ENCODE data around the gene CEP162.

The CEP162 gene

DNA sequence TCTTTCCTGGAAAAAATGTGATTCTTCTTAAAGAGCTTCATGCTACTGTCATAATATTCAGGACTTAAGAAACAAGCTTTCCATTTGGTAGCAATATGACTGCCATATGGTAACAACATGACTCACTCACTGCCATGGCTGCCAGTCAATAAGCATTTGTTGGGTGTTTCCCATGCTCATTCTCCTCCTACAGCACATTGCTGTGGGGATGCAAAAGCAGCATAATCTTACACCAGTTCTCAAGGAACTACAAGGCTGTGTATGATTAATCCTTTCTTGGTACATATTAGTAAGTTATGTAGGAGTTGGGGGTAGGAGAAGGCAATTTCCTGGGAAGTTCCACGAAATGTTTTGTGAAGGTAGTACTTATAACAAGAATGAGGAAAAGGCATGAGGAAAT lies 76.7 kb downstream of the CEP162 start:
- H3K27ac ChIP-seq (ENCODE audit: low read depth, low read length) = no peak overlapping the region

GRCh38 chr6:84141521-84141920 lies 85.9 kb downstream of the CEP162 start:
- Histone ChIP-seq H2AFZ (ENCODE audit: low read depth, low read length, severe bottlenecking) (no peak overlapping the region), H3K9me3 (ENCODE audit: insufficient read depth, low read length) (no peaks in the 10 kb centered on the region), H3K9ac (ENCODE audit: low read length) (no peak overlapping the region), H3K27ac (ENCODE audit: low read depth, low read length) (no peak overlapping the region), H3K9me2 (replicated peaks; ENCODE audit: insufficient read depth, low read length) (no peaks in the 10 kb centered on the region), H3K36me3 (ENCODE audit: low read length) (0 out of 2 replicates have a peak, but pooled peaks cover 4% of the 10 kb centered on the region), H3F3A (ENCODE audit: insufficient read depth) (no peaks in the 10 kb centered on the region), H3K4me2 (ENCODE audit: low read depth, low read length, poor library complexity, severe bottlenecking) (no peak overlapping the region), H3K79me2 (ENCODE audit: insufficient read depth, low read length) (no peaks in the 10 kb centered on the region), H3K4me3 (ENCODE audit: insufficient read depth, low read length, poor library complexity, severe bottlenecking) (no peak overlapping the region), H4K20me1 (ENCODE audit: low read depth, low read length) (no peaks in the 10 kb centered on the region), H3K27me3 (ENCODE audit: low read length) (no peaks in the 10 kb centered on the region)
- TF ChIP-seq EZH2phosphoT487 (conservative IDR thresholded peaks at IDR 0.05; ENCODE audit: low read length) = no peak
- TF ChIP-seq, protein P1, sequence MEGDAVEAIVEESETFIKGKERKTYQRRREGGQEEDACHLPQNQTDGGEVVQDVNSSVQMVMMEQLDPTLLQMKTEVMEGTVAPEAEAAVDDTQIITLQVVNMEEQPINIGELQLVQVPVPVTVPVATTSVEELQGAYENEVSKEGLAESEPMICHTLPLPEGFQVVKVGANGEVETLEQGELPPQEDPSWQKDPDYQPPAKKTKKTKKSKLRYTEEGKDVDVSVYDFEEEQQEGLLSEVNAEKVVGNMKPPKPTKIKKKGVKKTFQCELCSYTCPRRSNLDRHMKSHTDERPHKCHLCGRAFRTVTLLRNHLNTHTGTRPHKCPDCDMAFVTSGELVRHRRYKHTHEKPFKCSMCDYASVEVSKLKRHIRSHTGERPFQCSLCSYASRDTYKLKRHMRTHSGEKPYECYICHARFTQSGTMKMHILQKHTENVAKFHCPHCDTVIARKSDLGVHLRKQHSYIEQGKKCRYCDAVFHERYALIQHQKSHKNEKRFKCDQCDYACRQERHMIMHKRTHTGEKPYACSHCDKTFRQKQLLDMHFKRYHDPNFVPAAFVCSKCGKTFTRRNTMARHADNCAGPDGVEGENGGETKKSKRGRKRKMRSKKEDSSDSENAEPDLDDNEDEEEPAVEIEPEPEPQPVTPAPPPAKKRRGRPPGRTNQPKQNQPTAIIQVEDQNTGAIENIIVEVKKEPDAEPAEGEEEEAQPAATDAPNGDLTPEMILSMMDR (IDR thresholded peaks at IDR 0.05; ENCODE audit: insufficient read depth, low read length, poor library complexity, severe bottlenecking) = no peak

More for the DNA sequence above, 76.7 kb downstream of the CEP162 start:
- Histone ChIP-seq H3K9me2 (replicated peaks; ENCODE audit: insufficient read depth, low read length) (no peaks in the 10 kb centered on the region), H3K9ac (ENCODE audit: low read length) (no peak overlapping the region), H3K4me2 (ENCODE audit: low read depth, low read length, poor library complexity, severe bottlenecking) (no peak overlapping the region), H2AFZ (ENCODE audit: low read depth, low read length, severe bottlenecking) (no peak overlapping the region), H4K20me1 (ENCODE audit: low read depth, low read length) (no peaks in the 10 kb centered on the region), H3K36me3 (ENCODE audit: low read length) (peaks cover 10% of the 10 kb centered on the region; the same call in 1 of the 2 replicates), H3K9me3 (ENCODE audit: insufficient read depth, low read length) (no peaks in the 10 kb centered on the region), H3K79me2 (ENCODE audit: insufficient read depth, low read length) (no peaks in the 10 kb centered on the region), H3K4me3 (ENCODE audit: insufficient read depth, low read length, poor library complexity, severe bottlenecking) (no peak overlapping the region), H3K27me3 (ENCODE audit: low read length) (no peaks in the 10 kb centered on the region), H3F3A (ENCODE audit: insufficient read depth) (no peaks in the 10 kb centered on the region)
- TF ChIP-seq, protein P1 (IDR thresholded peaks at IDR 0.05; ENCODE audit: insufficient read depth, low read length, poor library complexity, severe bottlenecking) = no peak
- TF ChIP-seq EZH2phosphoT487 (conservative IDR thresholded peaks at IDR 0.05; ENCODE audit: low read length) = no peak

DNA sequence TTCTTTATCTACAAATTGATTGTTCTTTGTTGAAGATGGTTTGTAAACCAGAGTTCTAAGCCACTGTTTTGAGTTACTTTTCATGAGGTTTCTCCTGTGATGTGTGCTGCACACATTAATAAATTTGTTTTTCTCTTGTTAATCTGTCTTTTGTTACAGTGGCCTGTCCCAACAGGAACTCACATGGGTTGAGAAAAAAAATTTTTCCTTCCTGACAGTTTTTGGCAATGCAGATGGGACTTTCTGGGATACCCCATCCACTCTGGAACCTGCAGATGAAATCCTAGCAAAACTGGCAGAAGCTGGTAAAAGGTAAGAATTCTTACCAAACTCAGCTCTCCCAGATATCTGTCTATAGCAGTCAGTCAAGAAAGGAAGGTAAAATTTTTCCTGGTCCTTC lies 88.1 kb downstream of the CEP162 start:
- no peaks in the 10 kb centered on the region for H3K9me3 ChIP-seq (ENCODE audit: insufficient read depth, low read length)
- no peaks in the 10 kb centered on the region for H3K79me2 ChIP-seq (ENCODE audit: insufficient read depth, low read length)
- no peaks in the 10 kb centered on the region for H4K20me1 ChIP-seq (ENCODE audit: low read depth, low read length)
- H3K4me3 ChIP-seq (ENCODE audit: insufficient read depth, low read length, poor library complexity, severe bottlenecking) = no peak overlapping the region
- TF ChIP-seq, protein P1 (IDR thresholded peaks at IDR 0.05; ENCODE audit: insufficient read depth, low read length, poor library complexity, severe bottlenecking) = no peak
- no peak for TF ChIP-seq EZH2phosphoT487 (conservative IDR thresholded peaks at IDR 0.05; ENCODE audit: low read length)
- no peak overlapping the region for H3K9ac ChIP-seq (ENCODE audit: low read length)
- H3K27ac ChIP-seq (ENCODE audit: low read depth, low read length) = no peak overlapping the region
- H3F3A ChIP-seq (ENCODE audit: insufficient read depth) = no peaks in the 10 kb centered on the region
- no peak overlapping the region for H2AFZ ChIP-seq (ENCODE audit: low read depth, low read length, severe bottlenecking)
- H3K4me2 ChIP-seq (ENCODE audit: low read depth, low read length, poor library complexity, severe bottlenecking) = no peak overlapping the region
- no peaks in the 10 kb centered on the region for H3K36me3 ChIP-seq (ENCODE audit: low read length)
- H3K27me3 ChIP-seq (ENCODE audit: low read length) = no peaks in the 10 kb centered on the region
- H3K9me2 ChIP-seq (replicated peaks; ENCODE audit: insufficient read depth, low read length) = no peaks in the 10 kb centered on the region
